Activated CD4-positive, alpha-beta T cell treated with anti-CD3 and anti-CD28 coated beads, Interleukin-10, Interleukin-2, amounts not matched to agents 100 ng/mL and 50 ng/mL, durations not matched to agents 16 hours and 8 hours (primary cell): Measurements from ENCODE around the gene CREBBP.
A peak's percentile ranks its signal among the peaks of the same experiment; 100 is the strongest.

Source experiments
- DNase-seq: peaks from one replicate; pipeline ENCODE4 v3.0.0-alpha.2; 2020

CREBBP gene

GRCh38 chr16:3695610-3696369 is 184.7 kb downstream of the CREBBP start:
- DNase-seq = no peak

GRCh38 chr16:3694051-3694450 is 186.5 kb downstream of the CREBBP start:
- no peak for DNase-seq

- DNase-seq = no peak
Observed at GRCh38 chr16:3691761-3692160, 188.8 kb downstream of the CREBBP start.

- DNase-seq = no peak
Observed at GRCh38 chr16:3690980-3691720, 189.4 kb downstream of the CREBBP start.

GRCh38 chr16:3690470-3690928 is 190.0 kb downstream of the CREBBP start:
- DNase-seq = peak; percentile 87

GRCh38 chr16:3689731-3690130 is 190.8 kb downstream of the CREBBP start:
- no peak for DNase-seq

- DNase-seq = no peak
Observed at GRCh38 chr16:3687792-3688191, 192.7 kb downstream of the CREBBP start.

GRCh38 chr16:3687021-3687420 is 193.5 kb downstream of the CREBBP start:
- DNase-seq = no peak

GRCh38 chr16:3681206-3681605 is 199.3 kb downstream of the CREBBP start:
- no peak for DNase-seq

GRCh38 chr16:3677994-3678393 is 202.5 kb downstream of the CREBBP start:
- DNase-seq = no peak

GRCh38 chr16:3675601-3676130 is 204.8 kb downstream of the CREBBP start:
- no peak for DNase-seq
